T-cell (primary cell): ENCODE measurements around the gene DCBLD1. TPM values are rescaled to one million over a fixed set of nuclear protein-coding genes. Genes with fewer than 3 reads are reported as not detected.

Experiments used
- ATAC-seq, 4 experiments: fragments of 200-7000 bp in 3 of 4; fragments of 150-1000 bp in 1 of 4; cut with Tn5 transposase; replicated peaks in 1 of 4; 1 replicate in 3 of 4; 2 replicates in 1 of 4; pipeline ENCODE4 v1.10.0; 2021; ENCODE audit warnings: moderate library complexity in 3 of 4, mild to moderate bottlenecking in 2 of 4, moderate number of reproducible peaks in 1 of 4
- CTCF ChIA-PET, 2 donors: fragments of 300-600 bp; sonication (Branson Sonifier 250); formaldehyde crosslinking; loops; one replicate each; lab custom pipeline; 2022; ENCODE audit warnings: antibody characterized with exemption in 2 of 2; lab: Charles Lee
- POLR2A ChIA-PET, 2 donors: fragments of 300-600 bp; sonication (Branson Sonifier 250); formaldehyde crosslinking; loops; one replicate each; lab custom pipeline; 2022; ENCODE audit warnings: antibody characterized with exemption in 2 of 2; lab: Charles Lee
- DNase-seq, 35 experiments: peaks; one replicate each; pipeline versions ENCODE4 v3.0.0 to v3.0.0-alpha.2; 2013 to 2023
- H3K27ac ChIP-seq: one replicate; pipeline ENCODE4 v1.5.1; 2013; ENCODE audit warnings: low read length
- H3K27me3 ChIP-seq, 2 experiments: replicated peaks in 1 of 2; 1 replicate in 1 of 2; 2 replicates in 1 of 2; pipeline versions ENCODE4 v1.6.1 to v1.7.0; 2013; ENCODE audit warnings: low read length in 1 of 2, mixed read lengths in 1 of 2; ENCODE audit not compliant: control insufficient read depth in 2 of 2, insufficient read depth in 2 of 2; ENCODE audit errors: extremely low read depth in 1 of 2
- H3K36me3 ChIP-seq, 2 donors: 1 replicate in 1 of 2; 2 replicates in 1 of 2; pipeline versions ENCODE4 v1.6.1 to v1.7.0; 2013; ENCODE audit warnings: low read length in 1 of 2; ENCODE audit not compliant: control insufficient read depth in 2 of 2, insufficient read depth in 1 of 2; ENCODE audit errors: extremely low read depth in 1 of 2
- H3K4me1 ChIP-seq, 2 experiments: 1 replicate in 1 of 2; 2 replicates in 1 of 2; pipeline versions ENCODE4 v1.6.1 to v1.7.0; 2013; ENCODE audit warnings: low read length in 2 of 2, mixed read lengths in 1 of 2; ENCODE audit not compliant: insufficient read depth in 2 of 2, control insufficient read depth in 1 of 2; ENCODE audit errors: extremely low read depth in 1 of 2
- H3K4me3 ChIP-seq, 2 donors: 1 replicate in 1 of 2; 2 replicates in 1 of 2; pipeline versions ENCODE4 v1.5.1 to v1.7.0; 2013; ENCODE audit warnings: mild to moderate bottlenecking in 2 of 2, low read length in 1 of 2, moderate library complexity in 1 of 2; ENCODE audit not compliant: control insufficient read depth in 1 of 2; ENCODE audit errors: extremely low read depth in 1 of 2
- H3K9me3 ChIP-seq: 2 replicates; pipeline ENCODE4 v1.7.0; 2013
- H3K27ac Mint-ChIP-seq, 2 donors: one replicate each; pipeline ENCODE4 v1.8.0; 2020 to 2021; ENCODE audit warnings: mild to moderate bottlenecking in 2 of 2, mixed read lengths in 2 of 2
- H3K27me3 Mint-ChIP-seq, 2 donors: one replicate each; pipeline ENCODE4 v1.8.0; 2021 to 2022; ENCODE audit warnings: mixed read lengths in 2 of 2
- H3K36me3 Mint-ChIP-seq: one replicate; pipeline ENCODE4 v1.8.0; 2021; ENCODE audit warnings: mixed read lengths
- H3K4me1 Mint-ChIP-seq, 3 donors: one replicate each; pipeline ENCODE4 v1.8.0; 2020 to 2022; ENCODE audit warnings: mixed read lengths in 3 of 3, mild to moderate bottlenecking in 1 of 3
- H3K4me3 Mint-ChIP-seq, 3 donors: one replicate each; pipeline ENCODE4 v1.8.0; 2020 to 2022; ENCODE audit warnings: mild to moderate bottlenecking in 3 of 3, mixed read lengths in 3 of 3, moderate library complexity in 3 of 3
- H3K9me3 Mint-ChIP-seq, 3 donors: one replicate each; pipeline ENCODE4 v1.8.0; 2020 to 2022; ENCODE audit warnings: mixed read lengths in 3 of 3
- WGBS: methylation state at CpG from one replicate; pipeline ENCODE4 v1.1.5; 2013; ENCODE audit warnings: missing lambda C conversion rate; ENCODE audit not compliant: insufficient coverage; 5-methylcytosine and 5-hydroxymethylcytosine counted together
- total RNA-seq, 35 experiments: library from RNA in 6 of 35; stranded (reverse) in 6 of 35; fragments of 120-200 nt in 1 of 35; gene quantifications; one replicate each; pipeline versions ENCODE4 v1.2.1 to v1.2.4 and lab custom pipeline; 2013 to 2026

Gene DCBLD1
- total RNA-seq, 5 donors from 2014 or later (not counting 1 experiment from before 2014, with no cell fraction given), result 2.2 to 7.3 (median 4.2) TPM

- Histone ChIP-seq H3K4me3 (no peak overlapping the region), H3K27ac (no peak overlapping the region), H3K27me3 (no peaks in the 10 kb centered on the region), H3K9me3 (no peaks in the 10 kb centered on the region), H3K4me1 (no peaks in the 10 kb centered on the region), H3K36me3 (no peaks in the 10 kb centered on the region)
- Mint-ChIP-seq H3K36me3 (no peaks in the 10 kb centered on the region), H3K4me1 (peaks cover 0 to 16% (median 9%) of the 10 kb centered on the region in 3 donors), H3K4me3 (no peak overlapping the region), H3K27ac (no peak overlapping the region), H3K9me3 (no peaks in the 10 kb centered on the region), H3K27me3 (no peaks in the 10 kb centered on the region)
- DNase-seq (no peak), ATAC-seq (no peak)
- POLR2A ChIA-PET, result interaction anchor here in 1 of 2 donors (0.6 kb wide), 1 partner anchor 103 kb away, joined by 3 read pairs; no protein-coding TSS in a partner anchor
- WGBS, result no CpG with 5 or more reads among the region's 1 CpG
- CTCF ChIA-PET, result interaction anchor here in 1 of 2 donors (1.0 kb wide), 1 partner anchor 8 kb away, joined by 3 read pairs; no protein-coding TSS in a partner anchor
Measured at GRCh38 chr6:117496383-117496990, 14.0 kb downstream of the DCBLD1 start.

DNA sequence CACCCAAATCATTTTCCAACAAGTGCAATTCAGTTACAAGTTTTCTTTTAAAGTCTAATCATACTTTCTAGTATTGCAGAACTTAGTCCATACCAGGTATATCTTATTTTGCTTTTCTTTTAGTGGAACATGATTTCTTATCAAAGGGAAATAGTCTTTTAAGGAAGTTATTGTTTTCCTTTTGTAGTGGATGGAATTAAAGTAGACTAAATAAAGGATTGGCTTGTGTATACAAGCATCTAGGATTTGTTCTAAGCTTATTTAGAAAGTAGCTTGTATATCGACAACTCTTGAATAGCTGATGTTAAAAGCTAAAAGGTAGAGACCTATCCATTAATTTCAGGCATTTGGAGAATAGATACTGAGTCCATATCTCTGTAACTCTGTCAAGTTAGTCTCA, 14.8 kb downstream of the DCBLD1 start:
- no peaks in the 10 kb centered on the region for H3K36me3 Mint-ChIP-seq
- POLR2A ChIA-PET, result interaction anchor here in 1 of 2 donors (0.6 kb wide), 1 partner anchor 102 kb away, joined by 3 read pairs; no protein-coding TSS in a partner anchor
- Histone ChIP-seq H3K9me3 (no peaks in the 10 kb centered on the region), H3K4me1 (no peaks in the 10 kb centered on the region), H3K4me3 (no peak overlapping the region), H3K27me3 (no peaks in the 10 kb centered on the region), H3K27ac (no peak overlapping the region), H3K36me3 (no peaks in the 10 kb centered on the region)
- H3K27ac Mint-ChIP-seq, result no peak overlapping the region
- CTCF ChIA-PET, result no interaction called here
- ATAC-seq (no peak), DNase-seq (no peak)
- no peak overlapping the region for H3K4me3 Mint-ChIP-seq
- H3K27me3 Mint-ChIP-seq, result no peaks in the 10 kb centered on the region
- peaks cover 0 to 16% (median 9%) of the 10 kb centered on the region in 3 donors for H3K4me1 Mint-ChIP-seq
- H3K9me3 Mint-ChIP-seq, result no peaks in the 10 kb centered on the region
- WGBS, result no CpG with 5 or more reads among the region's 1 CpG

DNA sequence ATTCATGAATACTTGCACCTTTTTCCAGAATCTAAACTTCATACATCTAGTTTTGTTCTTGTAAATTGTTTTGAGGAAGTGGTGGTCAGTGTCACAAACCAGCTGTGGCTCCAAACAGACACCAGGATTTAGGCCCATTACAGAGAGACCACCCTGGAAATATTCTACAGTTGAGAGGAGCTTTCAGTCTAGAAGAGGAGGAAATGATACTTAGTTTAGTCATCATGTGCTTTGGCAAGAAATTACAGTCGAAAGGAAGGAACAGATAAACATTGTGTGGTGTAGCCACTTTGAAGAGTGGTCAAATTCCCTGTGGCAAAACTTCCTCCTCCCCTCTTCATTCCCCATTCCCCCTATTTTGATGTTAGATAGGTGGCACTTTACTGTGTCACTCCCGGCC, 15.7 kb downstream of the DCBLD1 start:
- ATAC-seq (no peak), DNase-seq (no peak)
- Histone ChIP-seq H3K4me3 (no peak overlapping the region), H3K27ac (no peak overlapping the region), H3K36me3 (no peaks in the 10 kb centered on the region), H3K4me1 (no peaks in the 10 kb centered on the region), H3K27me3 (no peaks in the 10 kb centered on the region), H3K9me3 (no peaks in the 10 kb centered on the region)
- Mint-ChIP-seq H3K4me1 (peaks cover 0 to 16% (median 9%) of the 10 kb centered on the region in 3 donors), H3K27me3 (no peaks in the 10 kb centered on the region), H3K36me3 (no peaks in the 10 kb centered on the region), H3K9me3 (no peaks in the 10 kb centered on the region), H3K4me3 (no peak overlapping the region), H3K27ac (no peak overlapping the region)
- ChIA-PET CTCF (no interaction called here), POLR2A (no interaction called here)
- WGBS, result no CpG with 5 or more reads among the region's 2 CpGs

- POLR2A ChIA-PET, result no interaction called here
- H3K4me1 Mint-ChIP-seq, result peaks cover 0 to 5% (median 1%) of the 10 kb centered on the region in 3 donors
- no peak overlapping the region for H3K27ac ChIP-seq
- no peaks in the 10 kb centered on the region for H3K9me3 Mint-ChIP-seq
- CTCF ChIA-PET, result no interaction called here
- no peak overlapping the region for H3K4me3 ChIP-seq
- DNase-seq, result no peak
- no peaks in the 10 kb centered on the region for H3K36me3 Mint-ChIP-seq
- H3K4me1 ChIP-seq, result no peaks in the 10 kb centered on the region
- H3K9me3 ChIP-seq, result no peaks in the 10 kb centered on the region
- H3K4me3 Mint-ChIP-seq, result no peak overlapping the region
- WGBS, result 50% methylated on average over 2 of the region's 2 CpGs
- no peaks in the 10 kb centered on the region for H3K27me3 ChIP-seq
- H3K36me3 ChIP-seq, result no peaks in the 10 kb centered on the region
- no peaks in the 10 kb centered on the region for H3K27me3 Mint-ChIP-seq
- ATAC-seq, result no peak
- no peak overlapping the region for H3K27ac Mint-ChIP-seq
Measured at GRCh38 chr6:117501722-117502121, 19.2 kb downstream of the DCBLD1 start.

DNA sequence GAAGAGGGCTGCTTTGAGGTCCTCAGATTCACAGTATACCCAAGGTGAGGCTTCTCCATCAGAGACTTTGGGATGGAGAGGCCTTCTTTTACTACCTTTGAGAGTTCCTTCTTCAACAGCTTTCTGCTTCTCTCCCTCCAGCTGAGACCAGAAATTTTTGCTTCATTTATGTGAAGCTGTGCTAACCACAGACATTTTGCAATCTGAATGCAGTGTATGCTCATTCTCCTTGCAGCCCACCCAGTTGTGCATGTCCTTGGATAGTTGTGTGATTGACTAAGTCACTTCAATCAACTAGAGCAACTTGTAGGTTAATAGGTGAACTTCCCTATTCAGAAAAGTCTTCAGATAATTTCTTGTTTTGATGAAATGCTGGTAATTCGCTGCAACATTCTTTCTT, 20.1 kb downstream of the DCBLD1 start:
- Mint-ChIP-seq H3K4me1 (peaks cover 0 to 4% (median 0%) of the 10 kb centered on the region in 3 donors), H3K27ac (no peak overlapping the region), H3K9me3 (no peaks in the 10 kb centered on the region), H3K27me3 (no peaks in the 10 kb centered on the region), H3K4me3 (no peak overlapping the region), H3K36me3 (no peaks in the 10 kb centered on the region)
- no peak overlapping the region for H3K4me3 ChIP-seq
- DNase-seq (no peak), ATAC-seq (no peak)
- POLR2A ChIA-PET, result no interaction called here
- H3K9me3 ChIP-seq, result no peaks in the 10 kb centered on the region
- H3K27ac ChIP-seq, result no peak overlapping the region
- H3K27me3 ChIP-seq, result no peaks in the 10 kb centered on the region
- H3K4me1 ChIP-seq, result no peaks in the 10 kb centered on the region
- no CpG with 5 or more reads among the region's 1 CpG for WGBS
- no peaks in the 10 kb centered on the region for H3K36me3 ChIP-seq
- CTCF ChIA-PET, result no interaction called here

DNA sequence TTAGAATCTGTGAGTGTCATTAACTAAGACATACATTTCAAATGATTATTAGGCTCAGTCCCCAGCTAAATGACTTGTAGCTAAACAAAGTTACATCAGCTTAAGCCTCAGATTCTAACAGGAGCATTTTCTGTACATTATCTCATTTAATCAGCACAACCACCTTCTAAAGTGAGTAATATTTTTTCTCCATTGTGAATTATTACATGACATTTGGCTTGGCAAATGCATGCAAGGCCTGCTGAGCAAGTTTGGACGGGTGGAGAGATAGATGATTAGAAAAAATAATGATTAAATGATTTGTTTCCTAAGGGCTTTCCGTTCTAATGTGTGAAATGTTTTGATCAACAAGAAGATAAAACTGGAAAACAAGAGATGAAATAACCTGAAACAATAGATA, 20.7 kb downstream of the DCBLD1 start:
- CTCF ChIA-PET, result no interaction called here
- peaks cover 0 to 2% (median 0%) of the 10 kb centered on the region in 3 donors for H3K4me1 Mint-ChIP-seq
- H3K36me3 Mint-ChIP-seq, result no peaks in the 10 kb centered on the region
- DNase-seq, result no peak
- no peaks in the 10 kb centered on the region for H3K9me3 Mint-ChIP-seq
- 80% methylated on average over 1 of the region's 2 CpGs for WGBS
- POLR2A ChIA-PET, result no interaction called here
- no peak overlapping the region for H3K27ac Mint-ChIP-seq
- H3K4me3 Mint-ChIP-seq, result no peak overlapping the region
- no peaks in the 10 kb centered on the region for H3K4me1 ChIP-seq
- no peaks in the 10 kb centered on the region for H3K36me3 ChIP-seq
- H3K27me3 Mint-ChIP-seq, result no peaks in the 10 kb centered on the region
- no peaks in the 10 kb centered on the region for H3K9me3 ChIP-seq
- H3K4me3 ChIP-seq, result no peak overlapping the region
- no peaks in the 10 kb centered on the region for H3K27me3 ChIP-seq
- no peak overlapping the region for H3K27ac ChIP-seq
- no peak for ATAC-seq
